ENCODE results near the gene ZBTB9.

GRCh38 chr6:33421344-33421643, 33.1 kb upstream of the ZBTB9 start:
- TF ChIP-seq CTCF (IDR thresholded peaks at IDR 0.05; ENCODE audit: low read depth, low read length, missing input control) (no peak), RAD21 (IDR thresholded peaks at IDR 0.05) (no peak), GABPA (IDR thresholded peaks at IDR 0.05 in 1 of 2, conservative IDR thresholded peaks at IDR 0.05 in 1 of 2) (no peak), TAF1 (conservative IDR thresholded peaks at IDR 0.05) (no peak)
